ENCODE measurements around the gene SEMA6A.

SEMA6A gene

DNA sequence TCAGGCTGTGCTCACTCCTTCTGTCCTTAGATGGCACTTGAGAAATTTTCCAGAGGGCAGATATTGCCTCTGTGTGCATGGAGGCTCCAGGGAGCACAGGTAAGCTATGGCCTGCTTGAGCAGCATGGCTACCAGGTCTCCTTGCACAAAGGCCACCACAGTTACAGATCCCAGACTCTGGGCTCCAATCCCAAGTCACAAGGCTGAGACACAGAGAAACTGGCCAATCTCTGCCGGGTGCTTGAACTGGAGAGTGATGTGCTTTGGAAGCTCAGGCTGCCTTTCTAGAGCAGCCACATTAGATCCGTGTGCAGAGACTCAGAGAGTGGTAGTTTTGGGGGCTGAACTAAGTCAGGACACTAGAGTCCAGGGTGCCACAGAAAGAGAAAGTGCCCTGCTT lies 145.7 kb downstream of the SEMA6A start:
- Histone ChIP-seq H3K9me3 (ENCODE audit: control insufficient read depth, low read length) (no peaks in the 10 kb centered on the region), H3K4ac (ENCODE audit: low read depth in 1 of 2, low read length in 2 of 2) (no peak overlapping the region), H3K4me3 (ENCODE audit: insufficient read depth in 1 of 2, low read depth in 1 of 2, low read length in 2 of 2) (no peak overlapping the region), H2BK12ac (ENCODE audit: low read length in 2 of 2) (no peak overlapping the region), H3K27me3 (ENCODE audit: control insufficient read depth in 1 of 2, insufficient read depth in 1 of 2, low read length in 2 of 2) (no peaks in the 10 kb centered on the region), H4K8ac (ENCODE audit: low read length) (no peak overlapping the region), H2BK120ac (ENCODE audit: low read depth, low read length) (no peak overlapping the region), H3K18ac (ENCODE audit: low read depth in 1 of 2, low read length in 2 of 2) (no peak overlapping the region), H3K27ac (ENCODE audit: low read length, poor library complexity, severe bottlenecking) (no peak overlapping the region), H2BK15ac (ENCODE audit: low read depth, poor library complexity, severe bottlenecking) (no peak overlapping the region), H3K14ac (ENCODE audit: low read length in 2 of 2) (no peak overlapping the region), H3K36me3 (ENCODE audit: control insufficient read depth in 1 of 2, insufficient read depth in 2 of 2, low read depth in 1 of 2, low read length in 2 of 2) (no peaks in the 10 kb centered on the region), H4K91ac (ENCODE audit: low read length) (no peak overlapping the region), H3K9ac (ENCODE audit: low read length) (no peak overlapping the region), H2AFZ (ENCODE audit: low read depth, low read length) (no peak overlapping the region), H2BK5ac (ENCODE audit: low read depth, low read length, poor library complexity, severe bottlenecking) (no peak overlapping the region), H3K79me1 (replicated peaks; ENCODE audit: low read length, poor library complexity, severe bottlenecking) (no peaks in the 10 kb centered on the region), H3K4me2 (ENCODE audit: low read length, poor library complexity, severe bottlenecking) (no peak overlapping the region), H3K4me1 (ENCODE audit: control insufficient read depth, insufficient read depth, low read depth, low read length) (no peaks in the 10 kb centered on the region), H3K23ac (ENCODE audit: low read length in 2 of 2) (no peak overlapping the region), H2AK5ac (ENCODE audit: low read length, severe bottlenecking) (no peak overlapping the region)
- WGBS, result 66% methylated on average over 2 of the region's 2 CpGs
- no peak for DNase-seq

DNA sequence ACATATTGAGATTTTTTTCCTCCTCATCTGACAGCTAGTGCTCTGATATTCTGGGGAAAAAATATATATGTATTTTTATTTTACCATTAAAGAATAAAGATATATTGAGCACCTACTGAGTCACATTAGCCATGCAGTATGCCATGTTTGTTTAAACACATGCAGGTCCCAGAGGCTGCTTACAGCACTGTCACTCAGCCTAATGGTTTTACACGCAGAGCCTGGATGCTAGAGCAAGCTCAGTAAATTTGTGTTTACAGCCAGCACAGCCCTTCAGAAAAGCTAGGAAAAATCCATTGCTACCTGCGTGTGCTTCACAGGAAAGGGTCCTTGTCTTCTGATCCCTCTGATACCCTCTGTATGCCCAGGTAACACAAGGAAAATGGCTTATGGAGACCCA lies 146.2 kb downstream of the SEMA6A start:
- no peak overlapping the region for H3K27ac ChIP-seq (ENCODE audit: low read length, poor library complexity, severe bottlenecking)
- H3K14ac ChIP-seq (ENCODE audit: low read length in 2 of 2), result no peak overlapping the region
- DNase-seq, result no peak
- H2BK12ac ChIP-seq (ENCODE audit: low read length in 2 of 2), result no peak overlapping the region
- H2BK5ac ChIP-seq (ENCODE audit: low read depth, low read length, poor library complexity, severe bottlenecking), result no peak overlapping the region
- 73% methylated on average over 2 of the region's 2 CpGs for WGBS
- H3K18ac ChIP-seq (ENCODE audit: low read depth in 1 of 2, low read length in 2 of 2), result no peak overlapping the region
- H2AFZ ChIP-seq (ENCODE audit: low read depth, low read length), result no peak overlapping the region
- no peak overlapping the region for H4K91ac ChIP-seq (ENCODE audit: low read length)
- H3K4me3 ChIP-seq (ENCODE audit: insufficient read depth in 1 of 2, low read depth in 1 of 2, low read length in 2 of 2), result no peak overlapping the region
- H3K36me3 ChIP-seq (ENCODE audit: control insufficient read depth in 1 of 2, insufficient read depth in 2 of 2, low read depth in 1 of 2, low read length in 2 of 2), result no peaks in the 10 kb centered on the region
- H3K4me1 ChIP-seq (ENCODE audit: control insufficient read depth, insufficient read depth, low read depth, low read length), result no peaks in the 10 kb centered on the region
- no peak overlapping the region for H3K4me2 ChIP-seq (ENCODE audit: low read length, poor library complexity, severe bottlenecking)
- H2BK120ac ChIP-seq (ENCODE audit: low read depth, low read length), result no peak overlapping the region
- no peak overlapping the region for H3K4ac ChIP-seq (ENCODE audit: low read depth in 1 of 2, low read length in 2 of 2)
- no peaks in the 10 kb centered on the region for H3K9me3 ChIP-seq (ENCODE audit: control insufficient read depth, low read length)
- no peaks in the 10 kb centered on the region for H3K79me1 ChIP-seq (replicated peaks; ENCODE audit: low read length, poor library complexity, severe bottlenecking)
- H2BK15ac ChIP-seq (ENCODE audit: low read depth, poor library complexity, severe bottlenecking), result no peak overlapping the region
- H2AK5ac ChIP-seq (ENCODE audit: low read length, severe bottlenecking), result no peak overlapping the region
- no peak overlapping the region for H3K23ac ChIP-seq (ENCODE audit: low read length in 2 of 2)
- no peak overlapping the region for H3K9ac ChIP-seq (ENCODE audit: low read length)
- H3K27me3 ChIP-seq (ENCODE audit: control insufficient read depth in 1 of 2, insufficient read depth in 1 of 2, low read length in 2 of 2), result no peaks in the 10 kb centered on the region
- H4K8ac ChIP-seq (ENCODE audit: low read length), result no peak overlapping the region

- Histone ChIP-seq H3K23ac (ENCODE audit: low read length in 2 of 2) (no peak overlapping the region), H4K8ac (ENCODE audit: low read length) (no peak overlapping the region), H2BK15ac (ENCODE audit: low read depth, poor library complexity, severe bottlenecking) (no peak overlapping the region), H3K14ac (ENCODE audit: low read length in 2 of 2) (no peak overlapping the region), H3K18ac (ENCODE audit: low read depth in 1 of 2, low read length in 2 of 2) (no peak overlapping the region), H3K4me1 (ENCODE audit: control insufficient read depth, insufficient read depth, low read depth, low read length) (no peaks in the 10 kb centered on the region), H3K79me1 (replicated peaks; ENCODE audit: low read length, poor library complexity, severe bottlenecking) (no peaks in the 10 kb centered on the region), H2AK5ac (ENCODE audit: low read length, severe bottlenecking) (no peak overlapping the region), H3K9ac (ENCODE audit: low read length) (no peak overlapping the region), H2BK120ac (ENCODE audit: low read depth, low read length) (no peak overlapping the region), H3K4me2 (ENCODE audit: low read length, poor library complexity, severe bottlenecking) (no peak overlapping the region), H3K4ac (ENCODE audit: low read depth in 1 of 2, low read length in 2 of 2) (no peak overlapping the region), H3K9me3 (ENCODE audit: control insufficient read depth, low read length) (no peaks in the 10 kb centered on the region), H4K91ac (ENCODE audit: low read length) (no peak overlapping the region), H2BK5ac (ENCODE audit: low read depth, low read length, poor library complexity, severe bottlenecking) (no peak overlapping the region), H3K27ac (ENCODE audit: low read length, poor library complexity, severe bottlenecking) (no peak overlapping the region), H2BK12ac (ENCODE audit: low read length in 2 of 2) (no peak overlapping the region), H3K36me3 (ENCODE audit: control insufficient read depth in 1 of 2, insufficient read depth in 2 of 2, low read depth in 1 of 2, low read length in 2 of 2) (no peaks in the 10 kb centered on the region), H3K27me3 (ENCODE audit: control insufficient read depth in 1 of 2, insufficient read depth in 1 of 2, low read length in 2 of 2) (no peaks in the 10 kb centered on the region), H2AFZ (ENCODE audit: low read depth, low read length) (no peak overlapping the region), H3K4me3 (ENCODE audit: insufficient read depth in 1 of 2, low read depth in 1 of 2, low read length in 2 of 2) (no peak overlapping the region)
- WGBS, result 39% methylated on average over 2 of the region's 2 CpGs
- DNase-seq, result no peak
Observed at GRCh38 chr5:116424951-116425350, 149.7 kb downstream of the SEMA6A start.

GRCh38 chr5:116424258-116424615 lies 150.4 kb downstream of the SEMA6A start:
- Histone ChIP-seq H3K23ac (ENCODE audit: low read length in 2 of 2) (no peak overlapping the region), H3K4me2 (ENCODE audit: low read length, poor library complexity, severe bottlenecking) (no peak overlapping the region), H3K4me3 (ENCODE audit: insufficient read depth in 1 of 2, low read depth in 1 of 2, low read length in 2 of 2) (no peak overlapping the region), H3K79me1 (replicated peaks; ENCODE audit: low read length, poor library complexity, severe bottlenecking) (no peaks in the 10 kb centered on the region), H2BK15ac (ENCODE audit: low read depth, poor library complexity, severe bottlenecking) (no peak overlapping the region), H3K4me1 (ENCODE audit: control insufficient read depth, insufficient read depth, low read depth, low read length) (no peaks in the 10 kb centered on the region), H4K91ac (ENCODE audit: low read length) (no peak overlapping the region), H2BK12ac (ENCODE audit: low read length in 2 of 2) (no peak overlapping the region), H3K9me3 (ENCODE audit: control insufficient read depth, low read length) (no peaks in the 10 kb centered on the region), H4K8ac (ENCODE audit: low read length) (no peak overlapping the region), H2BK5ac (ENCODE audit: low read depth, low read length, poor library complexity, severe bottlenecking) (no peak overlapping the region), H3K18ac (ENCODE audit: low read depth in 1 of 2, low read length in 2 of 2) (no peak overlapping the region), H3K36me3 (ENCODE audit: control insufficient read depth in 1 of 2, insufficient read depth in 2 of 2, low read depth in 1 of 2, low read length in 2 of 2) (no peaks in the 10 kb centered on the region), H2AFZ (ENCODE audit: low read depth, low read length) (no peak overlapping the region), H3K27me3 (ENCODE audit: control insufficient read depth in 1 of 2, insufficient read depth in 1 of 2, low read length in 2 of 2) (no peaks in the 10 kb centered on the region), H3K9ac (ENCODE audit: low read length) (no peak overlapping the region), H3K4ac (ENCODE audit: low read depth in 1 of 2, low read length in 2 of 2) (no peak overlapping the region), H3K27ac (ENCODE audit: low read length, poor library complexity, severe bottlenecking) (no peak overlapping the region), H3K14ac (ENCODE audit: low read length in 2 of 2) (no peak overlapping the region), H2AK5ac (ENCODE audit: low read length, severe bottlenecking) (no peak overlapping the region), H2BK120ac (ENCODE audit: low read depth, low read length) (no peak overlapping the region)
- 97% methylated on average over 4 of the region's 4 CpGs for WGBS
- no peak for DNase-seq
